Measurements from ENCODE around the gene CCDC88B.
"Not testable (repeated sequence)": the region's sequence is repeated elsewhere in the genome, so short reads cannot be mapped to it uniquely, and the experiment has no call there.

CCDC88B gene

GRCh38 chr11:64321533-64321932 is 18.5 kb upstream of the CCDC88B start:
- Histone ChIP-seq H3K27me3 (ENCODE audit: insufficient read depth, low read length, poor library complexity) (no peaks in the 10 kb centered on the region), H3K9ac (ENCODE audit: low read depth, low read length) (no peak overlapping the region), H3K4me2 (ENCODE audit: insufficient read depth, low read length) (no peak overlapping the region), H3K4me3 (ENCODE audit: low read depth in 1 of 2, low read length in 2 of 2) (no peak overlapping the region), H2AFZ (ENCODE audit: low read depth, low read length) (no peak overlapping the region), H4K20me1 (ENCODE audit: insufficient read depth, low read length) (peaks cover 11% of the 10 kb centered on the region), H3K27ac (ENCODE audit: low read length) (no peak overlapping the region), H3K9me3 (ENCODE audit: insufficient read depth, low read length, severe bottlenecking) (no peaks in the 10 kb centered on the region), H3K4me1 (ENCODE audit: insufficient read depth, low read length) (peaks cover 30% of the 10 kb centered on the region), H3K36me3 (ENCODE audit: insufficient read depth, low read length) (peaks cover 18% of the 10 kb centered on the region), H3K79me2 (ENCODE audit: insufficient read depth, low read length) (peaks cover 24% of the 10 kb centered on the region)
- no peak for TF ChIP-seq EZH2 (IDR thresholded peaks at IDR 0.05; ENCODE audit: borderline replicate concordance, low read depth, low read length, severe bottlenecking)
- no peak for TF ChIP-seq CTCF (IDR thresholded peaks at IDR 0.05; ENCODE audit: borderline replicate concordance, extremely low read depth, low read length, poor library complexity, severe bottlenecking)
- ATAC-seq (ENCODE audit: insufficient read depth, low read depth) (no peak), DNase-seq (no peak)

- H3K27me3 ChIP-seq (ENCODE audit: insufficient read depth, low read length, poor library complexity) = no peaks in the 10 kb centered on the region
- no peak overlapping the region for H3K9ac ChIP-seq (ENCODE audit: low read depth, low read length)
- no peak overlapping the region for H2AFZ ChIP-seq (ENCODE audit: low read depth, low read length)
- peaks cover 16% of the 10 kb centered on the region for H3K79me2 ChIP-seq (ENCODE audit: insufficient read depth, low read length)
- DNase-seq (no peak), ATAC-seq (ENCODE audit: insufficient read depth, low read depth) (no peak)
- H3K4me1 ChIP-seq (ENCODE audit: insufficient read depth, low read length) = peaks cover 25% of the 10 kb centered on the region
- peaks cover 11% of the 10 kb centered on the region for H4K20me1 ChIP-seq (ENCODE audit: insufficient read depth, low read length)
- TF ChIP-seq CTCF (IDR thresholded peaks at IDR 0.05; ENCODE audit: borderline replicate concordance, extremely low read depth, low read length, poor library complexity, severe bottlenecking) (no peak), EZH2 (IDR thresholded peaks at IDR 0.05; ENCODE audit: borderline replicate concordance, low read depth, low read length, severe bottlenecking) (no peak)
- no peak overlapping the region for H3K4me3 ChIP-seq (ENCODE audit: low read depth in 1 of 2, low read length in 2 of 2)
- peaks cover 13% of the 10 kb centered on the region for H3K36me3 ChIP-seq (ENCODE audit: insufficient read depth, low read length)
- no peaks in the 10 kb centered on the region for H3K9me3 ChIP-seq (ENCODE audit: insufficient read depth, low read length, severe bottlenecking)
- no peak overlapping the region for H3K27ac ChIP-seq (ENCODE audit: low read length)
- H3K4me2 ChIP-seq (ENCODE audit: insufficient read depth, low read length) = no peak overlapping the region
These were observed 17.1 kb upstream of the CCDC88B start for GRCh38 chr11:64322925-64323260.

DNA sequence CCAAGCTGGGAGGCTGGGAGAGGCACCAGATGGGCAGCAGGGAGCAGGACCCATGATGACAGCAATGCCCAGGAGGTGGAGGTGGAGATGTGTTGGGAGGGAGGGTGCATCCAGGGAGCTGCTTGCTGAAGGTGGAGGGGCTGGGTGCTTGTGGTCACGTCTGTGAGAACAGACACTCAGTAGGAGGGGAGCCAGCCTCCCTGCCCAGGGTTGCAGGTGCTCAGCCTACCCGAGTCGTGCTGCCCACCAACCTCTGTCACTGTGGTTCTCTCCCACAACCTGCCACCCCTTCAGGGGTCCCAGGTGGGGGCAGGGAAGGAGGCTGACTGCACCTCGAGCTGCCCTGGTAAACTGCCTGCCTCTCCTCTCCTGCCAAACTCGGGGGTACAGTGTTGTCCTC is 16.6 kb upstream of the CCDC88B start:
- Histone ChIP-seq H2AFZ (ENCODE audit: low read depth, low read length) (no peak overlapping the region), H3K9ac (ENCODE audit: low read depth, low read length) (no peak overlapping the region)

DNA sequence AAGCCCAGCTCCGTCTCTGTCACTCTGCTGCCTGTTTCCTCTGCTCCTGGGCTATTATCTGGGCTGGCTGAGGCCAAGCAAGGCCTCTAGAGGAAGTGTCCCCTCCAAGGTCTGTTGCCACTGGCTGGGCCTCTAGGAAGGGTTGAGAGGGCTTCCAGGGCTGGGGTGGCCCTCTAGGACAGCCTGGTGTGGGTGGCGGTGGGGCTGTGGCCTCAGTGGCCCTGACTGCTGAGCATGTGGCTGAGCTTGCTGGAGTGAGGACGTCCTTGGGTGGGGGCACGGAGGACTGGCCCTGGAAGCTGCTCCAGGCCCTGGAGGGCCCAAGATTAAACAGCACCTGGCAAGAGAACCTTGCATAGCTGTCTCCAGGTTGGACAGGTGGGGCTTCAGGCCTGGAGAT is 16.0 kb upstream of the CCDC88B start:
- ATAC-seq (ENCODE audit: insufficient read depth, low read depth); H3K27me3 ChIP-seq (ENCODE audit: insufficient read depth, low read length, poor library complexity); H3K4me3 ChIP-seq (ENCODE audit: low read depth in 1 of 2, low read length in 2 of 2); H3K27ac ChIP-seq (ENCODE audit: low read length); H2AFZ ChIP-seq (ENCODE audit: low read depth, low read length); H3K79me2 ChIP-seq (ENCODE audit: insufficient read depth, low read length); DNase-seq; H3K9me3 ChIP-seq (ENCODE audit: insufficient read depth, low read length, severe bottlenecking); H3K9ac ChIP-seq (ENCODE audit: low read depth, low read length); H3K4me2 ChIP-seq (ENCODE audit: insufficient read depth, low read length): not testable (repeated sequence)
- Histone ChIP-seq H3K36me3 (ENCODE audit: insufficient read depth, low read length) (peaks cover 13% of the 10 kb centered on the region), H3K4me1 (ENCODE audit: insufficient read depth, low read length) (peaks cover 22% of the 10 kb centered on the region), H4K20me1 (ENCODE audit: insufficient read depth, low read length) (peaks cover 11% of the 10 kb centered on the region)

More for the DNA sequence above, 16.6 kb upstream of the CCDC88B start:
- H3K27me3 ChIP-seq (ENCODE audit: insufficient read depth, low read length, poor library complexity) = no peaks in the 10 kb centered on the region
- H3K79me2 ChIP-seq (ENCODE audit: insufficient read depth, low read length) = peaks cover 12% of the 10 kb centered on the region
- TF ChIP-seq CTCF (IDR thresholded peaks at IDR 0.05; ENCODE audit: borderline replicate concordance, extremely low read depth, low read length, poor library complexity, severe bottlenecking) (no peak), EZH2 (IDR thresholded peaks at IDR 0.05; ENCODE audit: borderline replicate concordance, low read depth, low read length, severe bottlenecking) (no peak)
- no peaks in the 10 kb centered on the region for H3K9me3 ChIP-seq (ENCODE audit: insufficient read depth, low read length, severe bottlenecking)
- H4K20me1 ChIP-seq (ENCODE audit: insufficient read depth, low read length) = peaks cover 11% of the 10 kb centered on the region
- peak; percentile 55 for DNase-seq
- peaks cover 25% of the 10 kb centered on the region for H3K4me1 ChIP-seq (ENCODE audit: insufficient read depth, low read length)
- peak; percentile 73 for ATAC-seq (ENCODE audit: insufficient read depth, low read depth)
- peaks cover 13% of the 10 kb centered on the region for H3K36me3 ChIP-seq (ENCODE audit: insufficient read depth, low read length)
- H3K4me2 ChIP-seq (ENCODE audit: insufficient read depth, low read length) = no peak overlapping the region
- no peak overlapping the region for H3K4me3 ChIP-seq (ENCODE audit: low read depth in 1 of 2, low read length in 2 of 2)
- H3K27ac ChIP-seq (ENCODE audit: low read length) = no peak overlapping the region

Measured in DND-41 (cell line).